ENCODE results near the gene GRK4.

GRK4 gene

GRCh38 chr4:3022112-3022511 lies 58.7 kb downstream of the GRK4 start:
- Mint-ChIP-seq H3K4me1 (no peaks in the 10 kb centered on the region), H3K9me3 (peaks cover 12% of the 10 kb centered on the region), H3K27ac (no peak overlapping the region), H3K27me3 (ENCODE audit: low read depth, poor library complexity) (peaks cover 15% of the 10 kb centered on the region), H3K4me3 (no peak overlapping the region), H3K36me3 (ENCODE audit: low read depth) (peaks cover 5% of the 10 kb centered on the region)
- TF ChIP-seq CTCF (IDR thresholded peaks at IDR 0.05): no peak
- DNase-seq: no peak

- Mint-ChIP-seq H3K4me3 (no peak overlapping the region), H3K36me3 (ENCODE audit: low read depth) (peaks cover 5% of the 10 kb centered on the region), H3K27me3 (ENCODE audit: low read depth, poor library complexity) (peaks cover 15% of the 10 kb centered on the region), H3K9me3 (peaks cover 12% of the 10 kb centered on the region), H3K27ac (no peak overlapping the region), H3K4me1 (no peaks in the 10 kb centered on the region)
- no peak for TF ChIP-seq CTCF (IDR thresholded peaks at IDR 0.05)
- no peak for DNase-seq
Observed at GRCh38 chr4:3022651-3023050, 59.3 kb downstream of the GRK4 start.

- H3K36me3 Mint-ChIP-seq (ENCODE audit: low read depth): peaks cover 5% of the 10 kb centered on the region
- no peak overlapping the region for H3K4me3 Mint-ChIP-seq
- no peak for DNase-seq
- H3K9me3 Mint-ChIP-seq: peaks cover 12% of the 10 kb centered on the region
- peaks cover 4% of the 10 kb centered on the region for H3K4me1 Mint-ChIP-seq
- peaks cover 8% of the 10 kb centered on the region for H3K27me3 Mint-ChIP-seq (ENCODE audit: low read depth, poor library complexity)
- no peak for TF ChIP-seq CTCF (IDR thresholded peaks at IDR 0.05)
- no peak overlapping the region for H3K27ac Mint-ChIP-seq
Observed at GRCh38 chr4:3025881-3026280, 62.5 kb downstream of the GRK4 start.

- no peak for TF ChIP-seq CTCF (IDR thresholded peaks at IDR 0.05)
Observed at GRCh38 chr4:3026540-3026939, 63.2 kb downstream of the GRK4 start.

GRCh38 chr4:3029464-3029863 lies 66.1 kb downstream of the GRK4 start:
- no peak for TF ChIP-seq CTCF (IDR thresholded peaks at IDR 0.05)
- DNase-seq: no peak
- Mint-ChIP-seq H3K27me3 (ENCODE audit: low read depth, poor library complexity) (peaks cover 3% of the 10 kb centered on the region), H3K27ac (no peak overlapping the region), H3K36me3 (ENCODE audit: low read depth) (no peaks in the 10 kb centered on the region), H3K4me3 (no peak overlapping the region), H3K9me3 (no peaks in the 10 kb centered on the region), H3K4me1 (peaks cover 26% of the 10 kb centered on the region)

More at GRCh38 chr4:3026540-3026939, 63.2 kb downstream of the GRK4 start:
- no peak overlapping the region for H3K27ac Mint-ChIP-seq
- peaks cover 12% of the 10 kb centered on the region for H3K9me3 Mint-ChIP-seq
- H3K4me3 Mint-ChIP-seq: no peak overlapping the region
- H3K4me1 Mint-ChIP-seq: peaks cover 10% of the 10 kb centered on the region
- peaks cover 8% of the 10 kb centered on the region for H3K27me3 Mint-ChIP-seq (ENCODE audit: low read depth, poor library complexity)
- peaks cover 5% of the 10 kb centered on the region for H3K36me3 Mint-ChIP-seq (ENCODE audit: low read depth)
- no peak for DNase-seq

- Mint-ChIP-seq H3K27me3 (ENCODE audit: low read depth, poor library complexity) (peaks cover 3% of the 10 kb centered on the region), H3K36me3 (ENCODE audit: low read depth) (no peaks in the 10 kb centered on the region), H3K4me1 (peaks cover 26% of the 10 kb centered on the region), H3K27ac (no peak overlapping the region), H3K4me3 (no peak overlapping the region), H3K9me3 (no peaks in the 10 kb centered on the region)
- TF ChIP-seq CTCF (IDR thresholded peaks at IDR 0.05): no peak
- no peak for DNase-seq
Observed at GRCh38 chr4:3030566-3031356, 67.4 kb downstream of the GRK4 start.
